GM21619 (cell line): Measurements from ENCODE around the gene GHRL.

Experiments
- ATAC-seq: cut with Tn5 transposase; IDR thresholded peaks from one replicate; pipeline ENCODE4 v1.9.1; 2021; ENCODE audit not compliant: unreplicated experiment

The GHRL gene

DNA sequence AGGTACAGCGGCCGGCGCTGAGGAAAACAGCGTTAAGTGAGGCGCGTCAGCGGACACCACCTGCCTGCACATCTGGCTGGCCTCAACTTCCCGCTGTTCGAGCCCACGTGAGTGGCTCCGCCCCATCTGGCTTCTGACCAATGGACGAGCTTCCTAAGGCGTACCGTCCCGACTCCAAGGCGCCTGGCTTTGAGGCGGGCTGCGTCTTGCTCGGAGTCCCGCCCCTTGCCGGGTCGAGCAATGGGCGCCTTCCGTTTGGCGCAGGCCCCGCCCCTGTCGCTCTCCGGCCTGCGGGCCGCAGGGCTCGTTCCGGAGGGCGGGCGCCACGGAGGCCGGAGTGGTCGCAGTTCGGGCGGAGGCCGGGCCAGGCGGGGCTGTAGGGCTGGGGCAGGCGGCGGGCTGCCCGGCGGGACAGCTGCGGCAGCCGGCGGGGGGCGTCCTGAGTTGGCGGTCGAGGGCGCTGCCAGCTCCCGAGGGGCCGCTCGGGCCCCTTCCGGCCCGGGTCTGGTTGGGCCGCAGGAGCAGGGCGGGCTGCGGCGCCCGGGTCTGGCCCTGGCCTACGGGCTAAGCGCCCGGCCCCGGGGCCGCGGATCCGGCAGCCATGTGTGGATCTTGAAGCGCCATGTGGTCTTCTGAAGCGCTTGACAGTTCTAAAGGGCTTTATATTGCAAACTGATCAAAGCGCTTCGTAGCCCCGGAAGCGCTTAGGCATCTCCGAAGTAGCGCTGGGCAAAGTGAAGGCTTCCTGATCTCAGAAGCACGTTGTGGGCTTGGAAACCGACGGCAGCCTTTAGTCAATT is 44.4 kb downstream of the GHRL start, which contains the start of gene TATDN2:
Gene TATDN2, plus strand, starts transcription at position 276 of the 800 bp plus-strand sequence. CDS start 742 bp downstream, outside the sequence.
- ATAC-seq = peak; percentile 95

DNA sequence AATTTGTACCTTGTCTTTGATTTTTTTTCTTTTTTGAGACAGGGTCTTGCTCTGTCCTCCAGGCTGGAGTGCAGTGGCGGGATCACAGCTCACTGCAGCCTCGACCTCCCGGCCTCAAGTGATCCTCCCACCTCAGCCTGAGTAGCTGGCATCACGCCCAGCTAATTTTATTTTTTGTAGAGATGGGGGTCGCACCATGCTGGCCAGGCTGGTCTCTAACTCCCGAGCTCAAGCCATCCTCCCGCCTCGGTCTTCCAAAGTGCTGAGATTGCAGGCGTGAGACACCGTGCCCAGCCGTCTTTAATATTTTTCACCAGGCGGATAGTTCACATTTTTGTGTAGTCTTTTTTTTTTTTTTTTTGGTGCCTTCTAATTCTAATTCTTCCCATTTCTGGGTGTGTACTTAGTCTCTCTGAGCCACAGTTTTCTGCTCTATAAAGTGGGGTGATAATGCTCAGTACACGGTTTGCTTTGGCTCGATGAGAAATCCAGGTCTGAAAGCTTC is 45.0 kb downstream of the GHRL start:
- ATAC-seq = no peak

DNA sequence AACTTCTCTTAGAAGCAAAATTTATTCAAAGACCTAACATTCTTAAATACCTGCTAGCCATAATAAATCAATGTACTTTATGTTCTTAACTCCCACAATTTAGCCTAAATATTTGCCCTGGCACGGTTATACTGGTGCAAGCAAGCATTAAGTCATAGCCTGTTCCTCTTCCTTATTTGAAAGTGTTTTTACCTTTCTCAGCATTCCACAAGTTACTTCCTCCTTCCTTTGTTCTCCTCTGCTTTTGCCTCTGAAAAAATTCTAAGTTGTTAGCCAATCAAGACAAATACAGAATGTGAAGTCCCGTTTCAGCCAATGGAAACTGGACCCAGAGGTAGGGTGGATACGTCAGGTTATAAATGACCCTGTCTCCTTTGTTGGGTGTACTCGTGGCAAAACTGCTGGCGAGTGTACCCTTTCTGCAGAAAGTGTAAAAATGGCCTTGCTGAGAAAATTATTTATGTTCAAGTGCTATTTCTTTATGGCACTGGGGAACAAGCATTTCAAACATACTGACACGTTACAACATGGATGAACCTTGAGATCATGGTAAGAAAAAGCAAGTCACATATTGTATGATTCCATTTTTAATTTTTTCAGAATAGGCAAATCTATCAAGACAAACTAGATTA is 47.5 kb downstream of the GHRL start:
- ATAC-seq = no peak

DNA sequence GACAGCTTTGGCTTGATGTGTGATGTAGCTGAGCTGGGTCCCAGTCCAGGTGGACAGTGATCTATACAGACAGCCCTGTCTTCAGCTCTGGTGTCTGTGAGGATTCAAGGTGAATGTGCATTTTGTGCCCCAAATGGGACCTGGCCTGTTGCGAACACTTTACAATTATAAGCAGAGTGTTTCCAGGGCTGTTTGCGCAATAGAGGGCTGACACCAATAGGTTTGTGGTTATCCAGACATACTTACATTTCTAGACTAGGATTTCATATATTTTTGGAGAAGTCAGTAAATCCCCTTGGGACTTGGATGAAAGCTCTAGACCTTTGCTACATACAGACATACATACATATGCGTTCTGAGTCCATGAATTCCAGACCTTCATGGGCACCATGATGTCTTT is 48.7 kb downstream of the GHRL start:
- ATAC-seq = no peak

DNA sequence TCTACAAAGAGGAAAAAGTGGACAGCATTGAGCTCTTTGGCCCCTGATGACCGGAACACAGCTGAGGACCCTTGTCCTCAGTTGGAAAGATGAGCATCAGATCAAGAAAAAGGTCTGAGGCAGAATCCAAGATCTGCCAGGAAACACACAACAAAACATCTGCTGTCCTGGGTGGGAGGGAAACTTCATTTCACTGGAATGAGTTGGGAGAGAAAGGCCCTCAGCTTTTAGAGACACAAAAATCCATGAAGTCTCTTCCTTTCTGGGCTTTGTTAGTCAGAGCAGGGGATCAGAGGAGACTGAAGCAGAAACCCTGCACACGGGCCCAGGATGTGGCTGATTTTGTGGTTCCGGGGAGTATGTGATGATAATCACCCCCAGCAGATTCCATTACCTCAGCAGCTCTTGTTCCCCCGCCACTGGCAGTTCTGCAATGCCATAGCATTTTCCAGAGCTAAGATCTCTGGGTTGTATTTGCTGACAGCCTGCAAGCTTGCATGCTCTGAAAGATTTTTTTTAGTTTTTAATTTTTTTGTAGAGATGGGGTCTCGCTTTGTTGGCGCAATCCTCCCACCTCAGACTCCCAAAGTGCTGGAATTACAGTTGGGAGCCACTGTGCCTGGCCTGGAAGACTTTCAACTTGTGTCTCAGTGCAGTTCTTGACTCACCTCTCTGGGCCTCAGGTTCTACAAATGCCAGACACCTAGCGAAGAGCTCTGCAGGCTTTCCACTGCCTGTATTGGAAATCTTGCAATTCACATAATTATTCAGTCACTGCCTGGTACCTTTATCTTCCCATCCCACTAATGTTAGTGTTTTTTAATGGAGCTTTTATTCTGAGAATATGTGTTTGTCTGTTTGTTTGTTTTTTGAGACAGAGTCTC is 50.3 kb downstream of the GHRL start:
- no peak for ATAC-seq

DNA sequence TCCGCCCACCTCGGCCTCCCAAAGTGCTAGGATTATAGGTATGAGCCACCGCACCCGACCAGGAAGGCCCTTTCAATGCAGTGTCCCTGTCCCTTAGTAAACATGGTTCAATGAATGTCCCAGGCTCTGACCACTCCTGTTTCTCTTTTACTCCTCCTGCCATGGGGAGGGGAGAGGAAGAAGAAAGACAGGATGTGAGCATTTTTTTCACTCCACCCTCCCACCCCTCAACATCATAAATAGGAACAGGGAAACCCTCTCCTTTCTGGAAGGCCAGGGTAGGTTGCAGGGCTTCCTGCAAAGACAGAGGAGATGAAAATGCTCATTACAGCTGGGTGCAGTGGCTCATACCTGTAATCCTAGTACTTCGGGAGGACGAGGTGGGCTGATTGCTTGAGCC is 51.9 kb downstream of the GHRL start:
- ATAC-seq = no peak

DNA sequence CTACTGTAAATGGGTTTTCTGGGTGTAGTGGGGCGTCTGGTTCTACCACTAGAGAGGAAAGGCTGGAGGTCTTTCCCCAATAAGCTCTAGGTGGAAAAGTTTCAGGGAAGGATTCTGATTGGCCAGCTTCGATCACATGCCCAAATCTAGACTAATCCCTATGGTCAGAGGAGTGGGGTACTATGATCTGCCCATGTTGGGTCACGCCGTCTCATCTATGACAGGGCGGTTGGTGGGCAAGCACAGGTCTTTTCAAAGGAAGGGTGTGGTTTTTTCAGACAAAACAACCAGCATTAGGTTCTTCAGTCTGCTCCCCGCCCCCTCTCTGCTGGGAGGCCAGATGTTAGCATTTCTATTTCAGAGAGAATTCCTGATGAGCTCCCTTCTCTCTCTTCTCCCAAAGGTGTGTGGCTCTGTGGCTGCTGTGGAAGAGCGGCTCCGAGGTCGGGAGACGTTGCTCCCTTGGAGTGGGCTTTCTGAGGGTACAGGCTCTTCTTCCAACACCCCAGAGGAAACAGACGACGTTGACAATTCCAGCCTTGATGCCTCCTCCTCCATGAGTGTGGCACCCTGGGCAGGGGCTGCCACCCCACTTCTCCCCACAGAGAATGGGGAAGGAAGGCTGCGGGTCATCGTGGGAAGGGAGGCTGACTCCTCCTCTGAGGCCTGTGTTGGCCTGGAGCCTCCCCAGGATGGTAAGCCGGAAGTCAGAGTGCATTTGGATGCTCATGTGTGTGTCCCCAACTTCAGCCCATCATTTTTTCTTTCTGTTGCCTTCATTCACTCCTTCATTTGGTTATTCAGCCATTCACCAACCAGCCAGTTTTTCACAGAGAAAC is 54.2 kb downstream of the GHRL start:
- no peak for ATAC-seq
